KMS-11 (cell line): ENCODE results near the gene TRIM42.
A peak's percentile ranks its signal among the peaks of the same experiment; 100 is the strongest.

Experiments
- H2AFZ ChIP-seq: fragments of 200-600 bp; sonication (generic); 2 replicates; pipeline ENCODE4 v1.6.1; 2016; ENCODE audit warnings: antibody characterized with exemption, mixed run types, low read depth
- H3K27ac ChIP-seq: fragments of 200-600 bp; sonication (generic); 2 replicates; pipeline ENCODE4 v1.6.1; 2016; ENCODE audit warnings: mild to moderate bottlenecking, mixed run types
- H3K27me3 ChIP-seq: fragments of 200-600 bp; sonication (generic); 2 replicates; pipeline ENCODE4 v1.6.1; 2017; ENCODE audit warnings: mild to moderate bottlenecking, low read depth, mixed run types, moderate library complexity; ENCODE audit not compliant: insufficient read depth
- H3K36me3 ChIP-seq: fragments of 200-600 bp; sonication (generic); 2 replicates; pipeline ENCODE4 v1.6.1; 2017; ENCODE audit warnings: mild to moderate bottlenecking, mixed run types; ENCODE audit not compliant: insufficient read depth
- H3K4me1 ChIP-seq: fragments of 200-600 bp; sonication (generic); 2 replicates; pipeline ENCODE4 v1.6.1; 2016; ENCODE audit warnings: mild to moderate bottlenecking, low read depth, mixed run types; ENCODE audit not compliant: poor library complexity, severe bottlenecking
- H3K4me2 ChIP-seq: fragments of 200-600 bp; sonication (generic); 2 replicates; pipeline ENCODE4 v1.7.0; 2016; ENCODE audit warnings: mild to moderate bottlenecking, mixed run types
- H3K4me3 ChIP-seq: fragments of 200-600 bp; sonication (generic); IDR thresholded peaks from 2 replicates; pipeline ENCODE4 v1.6.1; 2017; ENCODE audit warnings: low read depth, low read length, mixed read lengths; ENCODE audit not compliant: insufficient read depth
- H3K79me2 ChIP-seq: fragments of 200-600 bp; sonication (generic); 2 replicates; pipeline ENCODE4 v1.6.1; 2016; ENCODE audit warnings: low read depth, mixed run types; ENCODE audit not compliant: insufficient read depth
- H3K9ac ChIP-seq: fragments of 200-600 bp; sonication (generic); 2 replicates; pipeline ENCODE4 v1.6.1; 2016; ENCODE audit warnings: mild to moderate bottlenecking, mixed run types
- H4K20me1 ChIP-seq: fragments of 200-600 bp; sonication (generic); 2 replicates; pipeline ENCODE4 v1.6.1; 2016; ENCODE audit warnings: mild to moderate bottlenecking, mixed run types; ENCODE audit not compliant: insufficient read depth
- CTCF ChIP-seq: fragments of 200-600 bp; sonication (generic); conservative IDR thresholded peaks from 2 replicates; pipeline ENCODE4 v1.6.1; 2017; ENCODE audit warnings: low read depth, mild to moderate bottlenecking, antibody characterized with exemption, low read length, moderate library complexity, mixed read lengths

The TRIM42 gene

GRCh38 chr3:140709751-140710150, 31.9 kb downstream of the TRIM42 start:
- Histone ChIP-seq H4K20me1 (no peaks in the 10 kb centered on the region), H2AFZ (no peak overlapping the region), H3K9ac (no peak overlapping the region), H3K4me1 (peaks cover 8% of the 10 kb centered on the region), H3K27me3 (no peaks in the 10 kb centered on the region), H3K4me3 (no peak overlapping the region), H3K36me3 (no peaks in the 10 kb centered on the region), H3K79me2 (no peaks in the 10 kb centered on the region), H3K4me2 (no peak overlapping the region), H3K27ac (no peak overlapping the region)
- no peak for TF ChIP-seq CTCF

- no peak for TF ChIP-seq CTCF
- Histone ChIP-seq H3K79me2 (no peaks in the 10 kb centered on the region), H3K4me1 (peaks cover 8% of the 10 kb centered on the region), H3K4me3 (no peak overlapping the region), H2AFZ (no peak overlapping the region), H3K9ac (no peak overlapping the region), H4K20me1 (no peaks in the 10 kb centered on the region), H3K36me3 (no peaks in the 10 kb centered on the region), H3K27me3 (no peaks in the 10 kb centered on the region), H3K27ac (no peak overlapping the region), H3K4me2 (no peak overlapping the region)
These were observed 33.0 kb downstream of the TRIM42 start for GRCh38 chr3:140710711-140711389.

GRCh38 chr3:140711390-140712035, 33.6 kb downstream of the TRIM42 start:
- no peak overlapping the region for H3K9ac ChIP-seq
- H3K27me3 ChIP-seq: no peaks in the 10 kb centered on the region
- H3K4me2 ChIP-seq: no peak overlapping the region
- H3K27ac ChIP-seq: no peak overlapping the region
- H3K4me1 ChIP-seq: peaks cover 8% of the 10 kb centered on the region
- H2AFZ ChIP-seq: no peak overlapping the region
- no peaks in the 10 kb centered on the region for H3K36me3 ChIP-seq
- no peak for TF ChIP-seq CTCF
- H3K79me2 ChIP-seq: no peaks in the 10 kb centered on the region
- H3K4me3 ChIP-seq: no peak overlapping the region
- no peaks in the 10 kb centered on the region for H4K20me1 ChIP-seq

GRCh38 chr3:140712301-140712700, 34.4 kb downstream of the TRIM42 start:
- H3K27me3 ChIP-seq: no peaks in the 10 kb centered on the region
- no peak overlapping the region for H3K27ac ChIP-seq
- H3K4me3 ChIP-seq: no peak overlapping the region
- H3K4me2 ChIP-seq: 0 out of 2 replicates have a peak overlapping the region, but pooled peaks have one; percentile 4
- H3K9ac ChIP-seq: no peak overlapping the region
- no peak overlapping the region for H2AFZ ChIP-seq
- H3K4me1 ChIP-seq: peaks cover 8% of the 10 kb centered on the region
- no peaks in the 10 kb centered on the region for H4K20me1 ChIP-seq
- no peak for TF ChIP-seq CTCF
- no peaks in the 10 kb centered on the region for H3K36me3 ChIP-seq
- H3K79me2 ChIP-seq: no peaks in the 10 kb centered on the region
